IPS-18c (cell line): Measurements from ENCODE around the gene C1QTNF5.

Source experiments
- H3K4me3 ChIP-seq: 2 replicates; pipeline ENCODE4 v1.7.0; 2013; ENCODE audit warnings: low read depth, mild to moderate bottlenecking, low read length, moderate library complexity; ENCODE audit not compliant: insufficient read depth
- H3K9me3 ChIP-seq: one replicate; pipeline ENCODE4 v1.6.1; 2013; ENCODE audit warnings: mild to moderate bottlenecking, low read length, moderate library complexity; ENCODE audit not compliant: control insufficient read depth, insufficient read depth

Gene C1QTNF5

DNA sequence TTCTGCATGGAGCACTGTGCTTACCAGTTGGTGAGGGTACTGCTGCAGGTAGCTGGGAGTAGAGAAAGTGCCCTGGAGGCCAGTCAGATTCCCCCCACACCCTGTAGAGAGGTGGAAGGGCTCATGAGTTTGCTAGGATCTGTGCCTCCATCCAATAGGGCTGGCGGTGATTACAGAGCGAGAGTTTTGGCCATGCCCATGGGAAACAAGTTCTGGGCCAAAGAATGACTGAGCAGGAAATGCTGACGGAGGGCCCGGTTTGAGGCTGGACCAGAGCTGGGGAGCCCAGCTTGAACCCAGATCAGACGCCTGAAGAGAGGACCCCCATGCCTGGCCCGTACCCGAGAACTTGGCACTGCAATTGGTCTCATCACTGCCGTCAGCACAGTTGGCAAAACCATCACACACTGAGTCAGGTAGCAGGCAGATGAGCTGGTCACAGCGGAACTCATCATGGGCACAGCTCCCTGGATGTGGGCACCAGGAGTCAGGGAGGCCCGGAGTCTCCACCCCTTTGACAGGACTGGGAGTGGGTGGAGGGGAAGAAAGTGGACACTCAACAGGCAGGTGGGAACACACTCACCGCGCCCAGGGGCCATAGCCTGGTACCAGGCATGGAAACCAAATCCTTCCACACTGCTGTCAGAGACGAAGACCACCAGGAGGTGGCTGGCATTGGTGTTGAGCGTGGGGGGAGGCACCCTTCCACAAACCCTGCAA is 3.8 kb upstream of the C1QTNF5 start:
- H3K9me3 ChIP-seq = peaks cover 4% of the 10 kb centered on the region

DNA sequence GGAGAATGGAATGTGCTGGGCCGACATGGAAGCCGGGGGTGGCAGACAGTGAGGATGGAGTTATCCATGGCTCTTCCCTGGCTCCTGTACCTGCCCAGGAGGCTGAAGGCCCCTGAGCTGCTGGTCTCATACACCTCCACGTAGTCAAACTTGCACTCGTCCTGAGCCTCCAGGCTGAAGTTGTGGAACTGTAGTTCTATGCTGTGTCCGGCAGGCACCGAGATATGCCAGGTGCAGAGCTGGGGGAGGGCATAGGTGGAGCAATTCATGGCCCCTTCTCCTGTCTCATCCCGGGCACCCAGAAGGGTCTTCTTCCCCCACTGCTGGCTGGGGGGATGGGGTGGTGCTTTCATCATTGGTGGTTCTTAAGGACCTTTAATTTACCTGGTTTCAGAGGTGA is 3.0 kb upstream of the C1QTNF5 start:
- H3K4me3 ChIP-seq = no peak overlapping the region
- H3K9me3 ChIP-seq = peaks cover 4% of the 10 kb centered on the region

More for the DNA sequence above, 3.8 kb upstream of the C1QTNF5 start:
- no peak overlapping the region for H3K4me3 ChIP-seq

DNA sequence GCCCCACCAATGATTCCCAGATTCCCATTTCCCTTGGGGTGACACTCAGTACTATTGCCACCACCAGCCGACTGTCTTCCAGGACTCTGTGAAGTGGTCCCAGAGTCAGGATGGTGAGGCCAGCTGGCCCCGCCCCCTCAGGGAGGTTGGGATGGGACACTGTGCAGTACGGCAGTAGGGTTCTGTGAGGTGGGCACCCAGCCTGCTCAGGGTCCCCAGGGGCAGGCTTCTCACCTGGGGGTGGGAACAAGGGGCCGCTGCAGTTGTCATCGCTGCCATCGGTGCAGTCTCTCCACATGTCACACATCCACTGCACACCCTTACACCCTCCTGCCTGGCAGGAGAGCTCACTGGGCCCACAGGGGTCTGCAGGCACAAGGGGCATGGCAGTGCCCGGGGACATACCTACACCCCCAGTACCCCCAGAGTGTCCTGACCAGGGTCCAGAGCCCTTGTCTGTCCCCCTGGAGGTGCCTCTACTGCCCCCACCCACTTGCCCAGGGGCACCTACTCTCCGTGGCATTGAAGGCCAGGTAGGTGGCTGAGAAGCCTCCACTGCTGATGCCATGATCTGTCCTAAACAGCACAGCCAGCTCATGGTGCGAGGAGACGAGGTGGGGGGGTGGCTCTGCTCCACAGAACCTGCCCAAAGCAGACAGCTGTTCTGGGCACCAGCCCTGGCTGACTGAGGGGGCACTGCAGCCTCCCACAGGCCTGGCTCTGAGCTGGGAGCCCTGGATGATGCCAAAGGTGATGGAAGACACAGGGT is 1.9 kb upstream of the C1QTNF5 start:
- H3K4me3 ChIP-seq = no peak overlapping the region
- peaks cover 4% of the 10 kb centered on the region for H3K9me3 ChIP-seq

DNA sequence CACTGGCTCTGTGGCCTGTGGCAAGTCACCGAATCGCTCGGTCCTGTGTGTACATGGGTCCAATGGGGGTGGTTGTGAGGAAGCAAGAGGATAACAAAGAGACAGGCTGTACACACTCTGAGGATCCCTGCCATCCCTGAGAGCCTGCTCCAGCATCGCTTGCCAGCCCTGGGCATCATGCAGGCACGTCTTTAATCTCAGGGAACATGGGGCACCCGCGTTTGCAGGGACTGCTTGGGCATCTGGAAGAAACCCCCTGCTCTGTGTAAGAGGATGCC is 1.3 kb upstream of the C1QTNF5 start:
- Histone ChIP-seq H3K4me3 (no peak overlapping the region), H3K9me3 (peaks cover 4% of the 10 kb centered on the region)

DNA sequence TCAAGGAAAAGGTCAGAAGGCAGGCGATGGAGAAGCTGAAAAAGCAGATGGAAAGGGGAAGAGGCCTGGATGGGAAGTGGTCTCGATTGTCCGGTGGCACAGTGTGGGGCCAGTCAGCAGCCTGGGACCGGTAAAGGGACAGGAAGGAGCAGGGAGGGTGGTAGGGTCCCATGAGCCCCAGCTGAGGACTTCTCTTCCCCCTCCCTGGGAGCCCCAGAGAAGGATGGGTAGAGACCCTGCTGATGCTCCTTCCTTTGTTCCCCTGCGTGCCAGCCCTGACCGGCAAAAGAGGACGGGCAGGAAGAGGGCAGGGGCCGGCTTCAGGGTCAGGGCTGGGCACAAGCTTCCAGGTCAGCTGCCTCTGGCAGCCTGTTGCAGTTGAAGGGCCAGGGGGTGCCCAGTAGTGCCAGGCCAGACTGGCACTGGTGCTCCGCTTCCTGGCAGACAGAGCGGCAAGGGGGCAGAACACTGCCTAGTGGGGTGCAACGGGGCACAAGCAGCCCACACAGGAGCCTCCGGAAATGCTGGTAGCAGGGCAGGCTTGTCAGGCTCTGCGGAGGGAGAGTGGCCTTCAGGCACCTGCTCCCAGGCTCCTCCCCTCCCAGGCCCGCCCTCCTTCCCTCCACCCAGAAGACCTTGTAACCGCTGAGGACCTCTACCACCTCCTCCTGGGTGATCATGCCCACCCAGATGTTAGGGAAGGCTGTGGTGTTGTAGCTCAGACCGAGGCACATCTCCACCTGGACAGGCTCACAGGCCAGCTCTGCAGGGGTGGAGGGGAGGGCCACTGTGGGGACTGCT is 739 bp upstream of the C1QTNF5 start:
- Histone ChIP-seq H3K4me3 (peak overlapping the region; percentile 65; the same call in 1 of the 2 replicates), H3K9me3 (peaks cover 4% of the 10 kb centered on the region)

DNA sequence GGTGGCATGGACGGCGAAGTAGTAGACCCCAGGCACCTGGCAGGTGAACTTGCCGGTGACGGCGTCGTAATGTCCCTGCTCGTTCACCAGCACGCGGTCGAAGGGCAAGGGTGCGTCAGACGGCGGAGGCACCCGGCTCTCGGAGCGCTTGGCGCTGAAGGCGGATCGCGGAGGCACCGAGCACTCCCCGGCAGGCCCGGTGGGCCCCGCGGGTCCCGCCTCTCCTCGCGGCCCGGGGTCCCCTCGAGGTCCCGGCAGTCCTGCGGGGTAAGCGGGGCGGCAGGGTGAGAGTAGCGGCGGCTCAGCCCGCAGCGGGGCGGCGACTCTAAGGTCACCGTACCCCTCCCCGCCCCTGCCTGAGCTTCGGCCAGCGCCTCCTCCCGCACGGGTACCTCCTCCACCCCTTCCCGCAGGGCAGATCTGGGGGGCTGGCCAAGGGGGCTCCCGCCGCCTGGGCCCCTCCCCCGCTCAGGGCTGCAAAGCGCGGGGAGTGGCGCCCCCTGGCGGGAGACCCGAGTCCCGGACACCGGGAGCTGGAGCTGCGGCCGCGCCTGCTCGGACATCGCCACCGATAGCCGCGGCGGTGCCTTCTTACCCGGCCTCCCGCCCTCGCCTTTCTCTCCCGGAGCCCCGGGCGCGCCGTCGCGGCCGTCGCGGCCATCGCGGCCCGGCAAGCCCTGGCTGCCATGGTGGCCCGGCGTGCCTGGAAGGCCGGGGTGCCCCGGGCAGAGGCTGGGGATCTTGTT is 921 bp downstream of the C1QTNF5 start:
- H3K9me3 ChIP-seq = peaks cover 1% of the 10 kb centered on the region
- peak overlapping the region; percentile 65 for H3K4me3 ChIP-seq

DNA sequence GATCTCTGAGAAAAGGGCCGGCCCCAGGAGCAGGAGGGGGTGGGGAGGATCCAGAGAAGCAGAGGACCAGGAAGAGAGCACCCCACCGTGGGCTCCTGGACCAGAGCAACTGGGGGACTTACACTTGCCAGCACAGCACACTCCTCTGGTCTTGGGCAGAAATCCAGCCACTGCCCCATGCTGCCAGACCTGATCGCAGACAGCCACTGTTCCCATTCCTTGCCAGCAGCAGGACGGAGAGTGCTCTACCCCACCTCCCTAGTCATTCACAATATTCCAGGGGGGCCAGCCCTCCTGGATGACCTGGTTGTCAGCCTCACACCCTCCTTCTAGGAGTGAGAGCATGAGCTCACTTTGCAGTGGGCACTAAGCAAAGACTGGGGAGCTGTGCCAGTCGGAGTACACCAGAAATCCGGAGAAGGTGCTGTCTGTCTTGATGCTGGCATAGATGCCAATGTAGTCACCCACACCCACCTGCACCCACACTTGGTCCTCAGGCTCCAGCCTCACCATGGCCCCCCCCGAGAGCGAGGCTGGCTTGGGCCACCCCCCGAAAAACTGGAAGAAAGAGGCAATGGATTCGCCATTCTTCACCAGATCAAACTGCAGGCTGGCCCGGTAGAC is 1.6 kb downstream of the C1QTNF5 start:
- peak overlapping the region; percentile 65 for H3K4me3 ChIP-seq

DNA sequence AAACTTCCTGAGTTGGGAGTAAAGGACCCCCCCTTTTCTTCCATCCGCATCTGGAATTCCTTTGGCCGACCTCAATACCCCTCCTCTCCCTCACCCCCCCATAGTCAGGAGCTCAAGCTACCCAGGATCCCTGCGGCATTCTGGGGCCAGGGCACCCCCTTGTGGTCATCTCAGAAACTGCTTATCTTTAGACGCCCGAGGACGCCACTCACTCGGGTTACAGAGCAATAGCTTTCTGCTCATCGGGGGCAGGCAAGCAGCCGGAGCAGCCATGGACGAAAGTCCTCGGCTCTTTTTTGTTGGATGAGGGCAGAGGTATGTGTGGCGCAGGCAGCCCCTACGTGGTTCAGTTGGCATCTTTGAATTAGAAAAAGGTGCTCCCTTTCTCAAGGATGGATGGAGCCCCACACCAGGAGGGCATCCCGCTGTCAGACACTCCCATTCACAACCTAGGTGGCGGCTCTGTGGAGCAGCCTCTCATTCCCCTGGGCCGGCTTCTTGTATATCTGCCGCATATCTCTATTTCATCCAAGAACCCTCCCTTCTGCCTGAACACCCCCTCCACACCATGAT is 2.3 kb downstream of the C1QTNF5 start:
- no peaks in the 10 kb centered on the region for H3K9me3 ChIP-seq
- peak overlapping the region; percentile 36; the same call in 1 of the 2 replicates for H3K4me3 ChIP-seq

More for the DNA sequence above, 1.6 kb downstream of the C1QTNF5 start:
- H3K9me3 ChIP-seq = no peaks in the 10 kb centered on the region

DNA sequence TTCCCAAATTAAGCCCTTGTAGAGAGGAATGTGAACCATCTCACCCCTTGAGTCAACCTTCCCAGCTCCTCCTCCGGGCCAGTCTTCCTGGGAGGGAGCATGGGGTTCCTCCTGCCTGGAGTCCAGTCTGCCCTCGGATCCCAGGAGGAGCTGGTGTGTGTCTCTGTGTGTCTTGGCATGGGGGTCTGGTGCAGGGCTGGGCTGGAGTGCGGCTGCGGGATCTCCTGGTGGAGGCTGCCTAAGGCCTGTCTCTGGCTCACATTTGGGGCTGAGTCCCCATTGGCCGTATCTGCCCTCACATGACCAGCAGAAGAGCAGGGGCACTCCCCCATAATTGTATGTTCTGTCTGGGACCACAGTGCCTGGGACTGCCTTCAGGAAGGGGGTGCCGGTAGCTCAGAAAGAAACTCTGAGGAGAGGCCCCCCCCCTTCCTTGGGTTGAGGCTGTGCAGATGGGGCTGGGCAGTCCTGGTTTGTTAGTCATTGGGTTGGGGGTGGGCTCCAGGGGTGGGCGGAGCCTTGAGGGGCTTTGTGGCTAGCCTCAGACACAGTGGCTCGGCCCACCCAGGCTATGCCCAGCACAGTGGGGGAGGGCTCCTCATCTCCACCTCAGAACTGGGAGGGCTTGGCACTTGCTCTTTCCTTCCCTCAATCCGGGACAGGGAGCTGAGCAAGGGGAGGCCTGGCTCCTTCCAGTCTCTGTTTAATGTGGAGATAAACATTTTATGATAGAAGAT is 2.9 kb downstream of the C1QTNF5 start:
- Histone ChIP-seq H3K9me3 (no peaks in the 10 kb centered on the region), H3K4me3 (peak overlapping the region; percentile 36)

DNA sequence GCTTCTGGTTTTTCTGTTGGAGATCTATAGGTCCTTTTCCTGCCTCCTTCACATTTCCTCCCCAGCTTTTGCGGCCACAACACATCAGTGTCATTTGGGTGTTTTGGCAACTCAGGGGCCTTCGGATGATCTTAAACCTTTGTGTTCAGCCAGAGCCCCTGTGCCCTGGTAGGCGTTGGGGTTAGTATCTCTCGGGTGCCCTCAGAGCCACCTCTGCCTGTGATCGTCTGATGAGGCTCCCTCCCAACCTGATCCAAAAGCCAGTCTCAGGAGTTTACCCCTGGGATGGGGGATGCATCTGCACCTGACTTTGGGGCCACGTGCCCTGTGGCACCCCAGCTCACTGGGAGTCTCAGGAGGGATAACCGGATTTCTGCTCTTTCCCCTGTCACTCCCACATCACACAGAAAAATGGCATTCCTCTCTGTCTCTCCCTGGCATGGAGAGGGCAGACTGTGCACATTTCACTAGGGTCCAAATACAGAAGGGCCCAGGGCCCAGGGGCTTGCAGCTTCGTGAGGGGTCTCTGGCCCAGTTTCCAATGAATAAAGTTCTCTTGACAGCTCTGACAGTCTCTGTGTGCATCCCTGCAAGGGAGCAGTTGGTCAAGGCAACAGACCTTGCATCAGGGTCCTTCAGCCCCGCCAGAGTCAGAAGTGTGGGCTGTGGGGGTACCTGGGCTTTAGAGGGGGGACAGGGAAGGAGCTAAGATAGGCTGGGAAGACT is 3.8 kb downstream of the C1QTNF5 start:
- Histone ChIP-seq H3K9me3 (no peaks in the 10 kb centered on the region), H3K4me3 (no peak overlapping the region; the same call in 1 of the 2 replicates)

DNA sequence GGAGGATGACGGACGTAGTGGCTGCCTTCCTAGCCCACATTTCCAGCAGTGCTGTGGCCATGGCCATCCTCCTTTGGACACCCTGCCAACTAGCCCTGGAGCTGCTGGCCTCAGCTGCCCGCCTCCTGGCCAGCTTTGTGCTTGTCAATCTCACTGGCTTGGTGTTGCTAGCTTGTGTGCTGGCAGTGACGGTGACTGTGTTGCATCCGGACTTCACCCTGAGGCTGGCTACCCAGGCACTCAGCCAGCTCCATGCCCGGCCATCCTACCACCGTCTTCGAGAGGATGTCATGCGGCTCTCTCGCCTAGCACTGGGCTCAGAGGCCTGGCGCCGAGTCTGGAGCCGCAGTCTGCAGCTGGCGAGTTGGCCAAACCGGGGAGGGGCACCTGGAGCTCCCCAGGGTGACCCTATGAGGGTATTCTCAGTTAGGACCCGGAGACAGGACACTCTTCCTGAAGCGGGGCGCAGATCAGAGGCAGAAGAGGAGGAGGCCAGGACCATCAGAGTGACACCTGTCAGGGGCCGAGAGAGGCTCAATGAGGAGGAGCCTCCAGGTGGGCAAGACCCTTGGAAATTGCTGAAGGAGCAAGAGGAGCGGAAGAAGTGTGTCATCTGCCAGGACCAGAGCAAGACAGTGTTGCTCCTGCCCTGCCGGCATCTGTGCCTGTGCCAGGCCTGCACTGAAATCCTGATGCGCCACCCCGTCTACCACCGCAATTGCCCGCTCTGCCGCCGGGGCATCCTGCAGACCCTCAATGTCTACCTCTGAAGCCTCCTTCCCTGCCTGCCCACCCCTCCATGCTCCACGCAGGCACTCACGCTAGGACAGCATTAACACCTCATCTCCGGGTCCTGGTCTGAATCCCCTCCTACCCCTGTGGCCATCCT is 4.8 kb downstream of the C1QTNF5 start:
- Histone ChIP-seq H3K9me3 (no peaks in the 10 kb centered on the region), H3K4me3 (peak overlapping the region; percentile 91)

DNA sequence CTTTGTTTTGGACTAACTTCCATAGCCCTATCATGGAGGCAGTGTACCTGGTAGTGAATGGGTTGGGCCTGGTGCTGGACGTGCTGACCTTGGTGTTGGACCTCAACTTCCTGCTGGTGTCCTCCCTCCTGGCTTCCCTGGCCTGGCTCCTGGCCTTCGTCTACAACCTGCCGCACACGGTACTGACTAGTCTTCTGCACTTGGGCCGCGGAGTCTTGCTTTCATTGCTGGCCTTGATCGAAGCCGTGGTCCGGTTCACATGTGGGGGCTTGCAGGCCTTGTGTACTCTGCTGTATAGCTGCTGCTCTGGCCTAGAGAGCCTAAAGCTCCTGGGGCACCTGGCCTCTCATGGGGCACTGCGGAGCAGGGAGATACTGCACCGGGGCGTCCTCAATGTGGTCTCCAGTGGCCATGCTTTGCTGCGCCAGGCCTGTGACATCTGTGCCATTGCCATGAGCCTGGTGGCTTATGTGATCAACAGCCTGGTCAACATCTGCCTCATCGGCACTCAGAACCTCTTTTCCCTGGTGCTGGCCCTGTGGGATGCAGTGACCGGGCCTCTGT is 5.5 kb downstream of the C1QTNF5 start:
- H3K4me3 ChIP-seq = peak overlapping the region; percentile 91

DNA sequence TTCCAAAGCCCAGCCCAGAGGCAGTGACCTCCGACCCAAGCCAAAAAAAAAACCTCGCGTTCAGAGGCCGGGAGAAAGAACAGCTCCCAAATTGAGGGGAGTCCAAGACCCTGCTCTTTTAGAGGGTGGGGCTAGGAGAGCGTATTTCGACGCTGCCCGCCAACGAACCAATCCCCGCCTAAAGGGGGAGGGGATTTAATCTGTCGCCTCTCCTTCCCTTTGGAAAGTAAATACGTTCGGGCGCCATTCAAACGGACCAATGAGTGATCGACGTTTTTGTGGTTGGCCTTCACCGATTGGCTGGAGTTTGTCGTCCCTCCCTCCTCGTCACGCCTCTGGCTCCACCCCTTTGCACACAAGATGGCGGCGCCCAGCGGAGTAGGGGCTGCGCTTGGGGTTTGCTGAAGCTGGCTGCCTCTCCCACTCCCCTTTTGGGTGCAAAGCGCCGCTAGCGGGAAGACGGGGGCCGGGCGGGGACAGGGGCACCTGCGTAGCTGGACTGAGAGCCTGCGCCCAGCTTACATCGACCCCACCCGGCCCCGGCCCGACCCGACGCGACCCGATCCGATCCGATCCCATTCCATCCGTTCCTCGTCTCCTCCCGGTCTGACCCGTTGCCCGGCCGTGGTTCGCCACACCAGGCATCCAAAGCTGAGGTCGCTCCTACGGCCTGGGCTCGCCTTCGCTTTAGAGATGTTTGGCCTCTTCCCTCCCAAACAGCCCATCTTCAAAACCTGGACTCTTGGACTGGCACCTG is 6.3 kb downstream of the C1QTNF5 start, which contains the start of gene RNF26:
Gene RNF26, plus strand, starts transcription at position 354 of the 757 bp plus-strand sequence. CDS start 596 bp downstream, outside the sequence.
- Histone ChIP-seq H3K4me3 (peak within 1 kb of the TSS; percentile 91), H3K9me3 (no peaks in the 10 kb centered on the region)

More for the DNA sequence above, 5.5 kb downstream of the C1QTNF5 start:
- no peaks in the 10 kb centered on the region for H3K9me3 ChIP-seq
